B cell (primary cell): ENCODE measurements around the gene DPAGT1. TPM values are rescaled to one million over a fixed set of nuclear protein-coding genes. Genes with fewer than 3 reads are reported as not detected.
A peak's percentile ranks its signal among the peaks of the same experiment; 100 is the strongest.
"Not testable (repeated sequence)": the region's sequence is repeated elsewhere in the genome, so short reads cannot be mapped to it uniquely, and the experiment has no call there.

Experiments used
- ATAC-seq: fragments of 200-7000 bp; cut with Tn5 transposase; one replicate; pipeline ENCODE4 v1.10.0; 2021; ENCODE audit warnings: low read depth, mild to moderate bottlenecking, moderate number of reproducible peaks, moderate library complexity
- CTCF ChIA-PET: fragments of 350-600 bp; sonication (Branson Sonifier 250); formaldehyde crosslinking; loops from one replicate; lab custom pipeline; 2021; ENCODE audit warnings: antibody characterized with exemption, inconsistent platforms; lab: Charles Lee
- POLR2A ChIA-PET: fragments of 350-600 bp; sonication (Branson Sonifier 250); formaldehyde crosslinking; loops from one replicate; lab custom pipeline; 2021; ENCODE audit warnings: antibody characterized with exemption; lab: Charles Lee
- DNase-seq: peaks from one replicate; pipeline ENCODE4 v3.0.0; 2013
- H2AFZ ChIP-seq: 2 replicates; pipeline ENCODE4 v1.6.1; 2012; ENCODE audit warnings: mild to moderate bottlenecking, low read depth, low read length; ENCODE audit not compliant: insufficient read depth, poor library complexity, severe bottlenecking
- H3K27ac ChIP-seq, 2 donors: 1 replicate in 1 of 2; 2 replicates in 1 of 2; pipeline ENCODE4 v1.5.1; 2012 to 2013; ENCODE audit warnings: low read length in 2 of 2, mild to moderate bottlenecking in 2 of 2, moderate library complexity in 1 of 2
- H3K27me3 ChIP-seq, 4 experiments: fragments of 200-600 bp in 1 of 4; sonication (generic) in 1 of 4; replicated peaks in 1 of 4; 1 replicate in 2 of 4; 2 replicates in 2 of 4; pipeline versions ENCODE4 v1.6.1 to v1.7.0; 2013 to 2016; ENCODE audit warnings: low read length in 3 of 4, mild to moderate bottlenecking in 2 of 4, mixed read lengths in 1 of 4, moderate library complexity in 1 of 4; ENCODE audit not compliant: insufficient read depth in 4 of 4, control insufficient read depth in 3 of 4; ENCODE audit errors: control extremely low read depth in 1 of 4
- H3K36me3 ChIP-seq, 2 experiments: replicated peaks in 1 of 2; 1 replicate in 1 of 2; 2 replicates in 1 of 2; pipeline versions ENCODE4 v1.6.1 to v1.7.1; 2013; ENCODE audit warnings: low read length in 1 of 2; ENCODE audit not compliant: insufficient read depth in 2 of 2, control insufficient read depth in 1 of 2; ENCODE audit errors: control extremely low read depth in 1 of 2, extremely low read depth in 1 of 2
- H3K4me1 ChIP-seq, 2 donors: fragments of 200-600 bp in 1 of 2; sonication (generic) in 1 of 2; 1 replicate in 1 of 2; 2 replicates in 1 of 2; pipeline versions ENCODE4 v1.5.1 to v1.6.1; 2013 to 2017; ENCODE audit warnings: low read length in 2 of 2; ENCODE audit not compliant: control insufficient read depth in 2 of 2, insufficient read depth in 2 of 2
- H3K4me2 ChIP-seq: replicated peaks from 2 replicates; pipeline ENCODE3; 2012; ENCODE audit warnings: mild to moderate bottlenecking, low read depth, low read length; ENCODE audit not compliant: poor library complexity, severe bottlenecking
- H3K4me3 ChIP-seq, 5 experiments: fragments of 200-600 bp in 1 of 5; sonication (generic) in 1 of 5; 1 replicate in 3 of 5; 2 replicates in 2 of 5; pipeline versions ENCODE4 v1.5.1 to v1.7.0; 2011 to 2016; ENCODE audit warnings: low read length in 4 of 5, mild to moderate bottlenecking in 4 of 5, low read depth in 2 of 5, control low read depth in 1 of 5, moderate library complexity in 1 of 5; ENCODE audit not compliant: insufficient read depth in 1 of 5; ENCODE audit errors: control extremely low read depth in 1 of 5, extremely low read depth in 1 of 5
- H3K79me2 ChIP-seq: fragments of 200-600 bp; sonication (generic); one replicate; pipeline ENCODE4 v1.6.0; 2016; ENCODE audit warnings: low read length; ENCODE audit not compliant: control insufficient read depth, insufficient read depth
- H3K9ac ChIP-seq: fragments of 200-600 bp; sonication (generic); 2 replicates; pipeline ENCODE4 v1.6.1; 2017; ENCODE audit warnings: mild to moderate bottlenecking, low read length, moderate library complexity
- H3K9me3 ChIP-seq, 3 donors: one replicate each; pipeline versions ENCODE4 v1.6.1 to v1.7.1; 2013; ENCODE audit warnings: low read length in 2 of 3; ENCODE audit not compliant: control insufficient read depth in 2 of 3, insufficient read depth in 1 of 3; ENCODE audit errors: control extremely low read depth in 1 of 3
- H4K20me1 ChIP-seq: 2 replicates; pipeline ENCODE4 v1.6.0; 2012; ENCODE audit warnings: mild to moderate bottlenecking, low read length; ENCODE audit not compliant: insufficient read depth, control insufficient read depth, poor library complexity, severe bottlenecking
- H3K27ac Mint-ChIP-seq: one replicate; pipeline ENCODE4 v1.8.0; 2021; ENCODE audit warnings: mixed read lengths
- H3K27me3 Mint-ChIP-seq: one replicate; pipeline ENCODE4 v1.8.0; 2021; ENCODE audit warnings: mixed read lengths
- H3K4me1 Mint-ChIP-seq: one replicate; pipeline ENCODE4 v1.8.0; 2021; ENCODE audit warnings: mixed read lengths
- H3K4me3 Mint-ChIP-seq: one replicate; pipeline ENCODE4 v1.8.0; 2021; ENCODE audit warnings: mixed read lengths
- H3K9me3 Mint-ChIP-seq: one replicate; pipeline ENCODE4 v1.8.0; 2022; ENCODE audit warnings: mixed read lengths; ENCODE audit not compliant: insufficient read depth
- CTCF ChIP-seq: fragments of 200-600 bp; IDR thresholded peaks from one replicate; pipeline ENCODE4 v1.8.0; 2022; ENCODE audit warnings: antibody characterized with exemption, mild to moderate bottlenecking
- EZH2 ChIP-seq: IDR thresholded peaks from 2 replicates; pipeline ENCODE4 v1.6.1; 2012; ENCODE audit warnings: borderline replicate concordance, low read depth, mild to moderate bottlenecking, moderate library complexity, low read length; ENCODE audit not compliant: insufficient read depth, poor library complexity, severe bottlenecking
- WGBS: methylation state at CpG from one replicate; pipeline ENCODE4 v1.1.5; 2013; ENCODE audit warnings: missing lambda C conversion rate; ENCODE audit not compliant: insufficient coverage; 5-methylcytosine and 5-hydroxymethylcytosine counted together
- intact Hi-C: fragments of 100-400 bp; cut with micrococcal nuclease; formaldehyde crosslinking; loops from one replicate; pipeline ENCODE4 v1.10.0; 2022
- polyA plus RNA-seq: library from polyadenylated mRNA; depleted of rRNA; stranded (reverse); fragments of >200 nt; gene quantifications from 2 replicates; pipeline ENCODE4 v1.2.3, GENCODE V29; 2012
- total RNA-seq, 2 donors: library from RNA; stranded (reverse); fragments of 120-200 nt in 1 of 2; gene quantifications; 1 replicate in 1 of 2; 2 replicates in 1 of 2; pipeline versions ENCODE4 v1.2.3 to v1.2.4, GENCODE V29; 2013 to 2022

DPAGT1 gene
- total and polyA plus RNA-seq, 2 donors (not counting 1 experiment from before 2014, with no cell fraction given), result 38.3 to 64.3 TPM

GRCh38 chr11:119144825-119145486 is 43.3 kb upstream of the DPAGT1 start:
- Histone ChIP-seq H3K4me3 (no peak overlapping the region), H3K4me2 (no peak overlapping the region), H3K9ac (no peak overlapping the region), H3K36me3 (no peaks in the 10 kb centered on the region), H3K27ac (no peak overlapping the region), H4K20me1 (no peaks in the 10 kb centered on the region), H3K79me2 (no peaks in the 10 kb centered on the region), H3K4me1 (peaks cover 12 to 19% of the 10 kb centered on the region in 2 donors), H2AFZ (no peak overlapping the region), H3K9me3 (peaks cover 0 to 2% (median 0%) of the 10 kb centered on the region in 3 donors), H3K27me3 (peaks cover 0 to 54% (median 28%) of the 10 kb centered on the region in 4 experiments)
- DNase-seq (peak; percentile 55), ATAC-seq (peak; percentile 74)
- peak; percentile 47 for TF ChIP-seq CTCF
- no peak for TF ChIP-seq EZH2
- POLR2A ChIA-PET, result interaction anchor here (0.7 kb wide), 1 partner anchor 127 kb away, joined by 6 read pairs; the partner anchor contains the start of gene RPS25
- no peak overlapping the region for H3K4me3 Mint-ChIP-seq
- WGBS, result 55% methylated on average over 4 of the region's 7 CpGs
- H3K27me3 Mint-ChIP-seq, result peaks cover 45% of the 10 kb centered on the region
- intact Hi-C loops, result loop anchor here (1.0 kb wide), 1 partner anchor 139 kb away; no protein-coding TSS in a partner anchor
- H3K4me1 Mint-ChIP-seq, result peaks cover 13% of the 10 kb centered on the region
- H3K9me3 Mint-ChIP-seq, result no peaks in the 10 kb centered on the region
- CTCF ChIA-PET, result interaction anchor here (1.0 to 4.3 kb wide), 5 partner anchors 10 to 140 kb away, joined by 3 to 24 read pairs (median 4); no protein-coding TSS in a partner anchor
- no peak overlapping the region for H3K27ac Mint-ChIP-seq

DNA sequence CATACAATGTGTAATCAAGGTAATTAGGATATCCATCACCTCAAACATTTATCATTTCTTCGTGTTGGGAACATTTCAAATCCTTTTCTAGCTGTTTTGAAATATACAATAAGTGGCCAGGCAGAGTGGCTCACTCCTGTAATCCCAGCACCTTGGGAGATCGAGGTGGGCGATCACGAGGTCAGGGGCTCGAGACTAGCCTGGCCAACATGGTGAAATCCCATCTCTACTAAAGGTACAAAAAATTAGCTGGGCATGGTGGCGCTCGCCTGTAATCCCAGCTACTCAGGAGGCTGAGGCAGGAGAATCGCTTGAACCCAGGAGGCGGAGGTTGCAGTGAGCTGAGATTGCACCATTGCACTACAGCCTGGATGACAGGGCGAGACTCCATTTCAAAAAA is 37.6 kb upstream of the DPAGT1 start:
- H3K4me2 ChIP-seq, H3K9ac ChIP-seq, POLR2A ChIA-PET, ATAC-seq, H3K27ac ChIP-seq, H3K9me3 Mint-ChIP-seq, DNase-seq, H3K4me3 ChIP-seq, H2AFZ ChIP-seq, H3K4me1 ChIP-seq, H3K36me3 ChIP-seq, H3K27ac Mint-ChIP-seq, H4K20me1 ChIP-seq, intact Hi-C loops, H3K9me3 ChIP-seq, H3K79me2 ChIP-seq, H3K4me1 Mint-ChIP-seq, H3K4me3 Mint-ChIP-seq: not testable (repeated sequence)
- peaks cover 0 to 10% (median 3%) of the 10 kb centered on the region in 4 experiments for H3K27me3 ChIP-seq
- peaks cover 12% of the 10 kb centered on the region for H3K27me3 Mint-ChIP-seq
- WGBS, result 100% methylated on average over 2 of the region's 10 CpGs
- CTCF ChIA-PET, result interaction anchor here (1.0 to 1.2 kb wide), 2 partner anchors 10 to 145 kb away, joined by 3 to 4 read pairs; no protein-coding TSS in a partner anchor
